AG09309 (cell line): ENCODE results near the gene DISP3.

Source experiments
- DNase-seq: peaks from one replicate; pipeline ENCODE4 v3.0.0-alpha.2; 2010; ENCODE audit warnings: low read depth
- H3K4me3 ChIP-seq: 2 replicates; pipeline ENCODE4 v1.5.1; 2011; ENCODE audit warnings: mild to moderate bottlenecking, low read depth, low read length, moderate library complexity; ENCODE audit not compliant: control insufficient read depth
- CTCF ChIP-seq: IDR thresholded peaks from 2 replicates; pipeline ENCODE4 v1.5.1; 2011; ENCODE audit warnings: mild to moderate bottlenecking, low read depth, low read length, inconsistent platforms; ENCODE audit not compliant: insufficient read depth, control insufficient read depth; ENCODE audit errors: missing control alignments

DISP3 gene

DNA sequence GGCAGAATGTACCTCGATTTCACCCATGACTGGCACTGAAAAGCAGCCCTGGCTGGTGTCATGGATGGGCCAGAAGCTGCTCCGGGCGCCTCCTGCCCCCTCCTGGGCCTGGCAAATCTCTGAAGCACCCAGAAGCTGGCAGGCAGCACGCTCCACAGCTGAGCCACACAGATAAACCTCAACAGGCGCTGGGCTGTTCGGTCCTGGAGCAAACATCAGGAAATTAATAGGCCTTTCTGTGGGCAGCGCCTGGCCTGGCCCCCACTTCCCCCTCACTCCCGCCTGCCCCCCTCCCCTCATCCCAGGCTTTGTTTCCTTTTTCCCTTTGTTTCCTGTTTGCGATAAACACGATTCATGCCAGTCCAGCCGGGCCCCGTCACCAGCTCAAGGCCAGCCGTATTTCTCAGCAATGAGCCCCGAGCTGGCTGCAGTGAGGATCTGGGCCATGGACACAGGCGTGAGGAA lies 20.1 kb upstream of the DISP3 start:
- no peak overlapping the region for H3K4me3 ChIP-seq
- DNase-seq = no peak
- no peak for TF ChIP-seq CTCF

DNA sequence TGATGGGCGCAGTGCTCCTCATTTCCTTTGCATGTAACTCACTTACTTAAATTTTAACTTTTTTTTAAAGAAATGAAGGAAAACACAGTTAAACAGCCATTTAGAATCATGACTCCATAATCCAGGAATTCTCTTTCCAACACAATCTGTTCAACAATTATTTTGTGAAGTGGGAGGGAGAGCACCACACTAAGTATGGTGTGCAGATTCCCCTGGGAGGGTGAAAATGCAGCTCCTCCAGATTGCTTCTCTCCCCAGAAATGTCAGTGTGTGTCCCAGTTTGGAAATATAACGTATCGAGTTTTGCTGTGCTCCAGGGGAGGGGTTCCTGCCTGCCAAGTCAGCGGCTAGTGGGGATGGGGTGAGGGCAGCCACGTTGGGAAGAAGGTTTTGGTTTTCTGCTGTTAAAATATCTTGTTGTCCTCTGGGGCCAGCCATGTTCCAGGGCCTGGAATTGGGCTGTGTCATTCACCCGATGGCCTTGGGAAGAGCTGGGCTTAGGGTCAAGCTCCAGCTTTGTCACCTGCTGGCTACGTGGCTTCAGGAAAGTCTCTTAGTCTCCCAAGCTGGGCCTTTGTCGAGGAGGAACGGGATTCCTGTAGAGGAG lies 17.3 kb upstream of the DISP3 start:
- no peak overlapping the region for H3K4me3 ChIP-seq
- no peak for TF ChIP-seq CTCF
- DNase-seq = no peak

DNA sequence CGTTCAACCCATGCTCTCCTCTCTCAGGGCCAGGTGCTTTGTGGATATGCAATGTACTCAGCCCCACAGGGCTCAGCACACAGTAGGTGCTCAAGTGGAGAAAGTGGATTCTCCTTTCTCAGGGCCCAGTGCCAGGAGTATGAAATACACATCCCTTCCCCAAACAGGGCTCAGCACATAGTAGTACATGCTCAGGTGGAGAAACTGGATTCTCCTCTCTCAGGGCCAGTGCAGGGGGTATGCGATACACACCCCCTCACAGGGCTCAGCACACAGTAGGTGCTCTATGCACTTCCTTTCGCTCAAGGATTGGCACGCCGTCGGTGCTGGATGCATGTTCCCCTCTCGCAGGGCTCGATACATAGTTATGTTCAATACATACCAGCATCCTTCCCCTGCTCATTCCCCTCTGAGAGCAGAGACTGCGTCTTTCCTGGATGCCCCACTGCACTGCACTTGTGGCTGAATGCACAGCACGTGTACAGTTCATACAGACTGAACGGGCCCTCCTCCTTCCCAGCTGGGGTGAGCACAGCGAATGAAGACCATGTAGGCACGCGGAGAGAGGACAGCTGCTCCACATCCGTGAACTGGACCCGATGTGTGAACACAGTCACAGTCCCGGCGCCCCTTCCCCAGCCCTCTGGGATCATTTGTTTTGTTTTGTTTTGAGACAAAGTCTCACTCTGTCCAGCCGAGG lies 16.6 kb upstream of the DISP3 start:
- TF ChIP-seq CTCF = no peak
- no peak for DNase-seq
- no peak overlapping the region for H3K4me3 ChIP-seq

GRCh38 chr1:11463177-11463576 lies 15.8 kb upstream of the DISP3 start:
- no peak for TF ChIP-seq CTCF
- no peak for DNase-seq
- no peak overlapping the region for H3K4me3 ChIP-seq

DNA sequence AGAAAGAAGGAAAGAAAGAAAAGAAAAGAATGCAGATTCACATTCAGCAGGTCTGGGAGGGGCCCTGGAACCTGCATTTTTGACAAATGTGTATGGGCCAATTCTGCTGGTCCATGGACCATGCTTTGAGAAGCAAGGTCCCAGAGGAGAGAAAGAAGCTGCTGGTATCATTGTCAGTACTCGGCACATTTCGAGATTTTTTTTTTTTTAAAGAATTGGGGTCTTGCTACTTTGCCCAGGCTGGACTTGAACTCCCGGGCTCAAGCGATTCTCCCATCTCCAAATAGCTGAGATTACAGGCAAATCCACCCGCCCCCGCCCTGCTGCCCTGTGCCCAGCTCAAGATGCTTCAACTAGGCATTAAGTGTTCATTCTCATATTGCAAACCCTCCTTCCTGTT lies 13.6 kb upstream of the DISP3 start:
- no peak overlapping the region for H3K4me3 ChIP-seq
- no peak for TF ChIP-seq CTCF
- no peak for DNase-seq

DNA sequence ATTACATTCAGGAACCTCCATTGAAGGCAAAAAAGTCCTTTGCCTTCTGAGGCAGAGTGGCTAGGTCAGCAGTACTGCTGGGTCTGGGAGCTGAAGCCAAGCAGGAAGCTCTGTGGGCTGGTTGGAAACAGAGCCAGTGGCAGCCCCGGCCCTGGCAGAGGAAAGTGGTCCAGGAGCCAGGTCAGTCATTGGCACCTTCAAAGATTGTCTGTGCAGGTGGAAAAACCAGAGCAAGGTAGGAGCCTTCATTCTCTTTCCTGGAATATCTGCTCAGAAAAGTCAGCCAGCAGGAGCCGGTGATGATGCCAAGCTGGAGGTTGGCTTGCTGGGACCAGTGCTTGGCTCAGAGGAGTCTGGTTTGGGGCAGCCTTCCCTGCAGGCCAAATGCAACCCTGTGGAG lies 12.5 kb upstream of the DISP3 start:
- TF ChIP-seq CTCF = no peak
- DNase-seq = no peak

More for the DNA sequence above, 12.5 kb upstream of the DISP3 start:
- H3K4me3 ChIP-seq = no peak overlapping the region
